Uterus (tissue), 2 donors: ENCODE data around the gene WDR27.

Source experiments
- POLR2A ChIP-seq, 2 donors: fragments of 450-650 bp; IDR thresholded peaks; one replicate each; pipeline ENCODE4 v1.6.1; 2016; ENCODE audit warnings: antibody characterized with exemption in 2 of 2, mild to moderate bottlenecking in 1 of 2, moderate library complexity in 1 of 2
- TF ChIP-seq, protein P1 (sequence below), 4 experiments: fragments of 200-600 bp in 2 of 4; fragments of 450-650 bp in 2 of 4; sonication (generic) in 2 of 4; IDR thresholded peaks; one replicate each; pipeline ENCODE4 v1.5.1; 2016 to 2019; ENCODE audit warnings: antibody characterized with exemption in 4 of 4, mild to moderate bottlenecking in 2 of 4, moderate library complexity in 1 of 4

DNA sequence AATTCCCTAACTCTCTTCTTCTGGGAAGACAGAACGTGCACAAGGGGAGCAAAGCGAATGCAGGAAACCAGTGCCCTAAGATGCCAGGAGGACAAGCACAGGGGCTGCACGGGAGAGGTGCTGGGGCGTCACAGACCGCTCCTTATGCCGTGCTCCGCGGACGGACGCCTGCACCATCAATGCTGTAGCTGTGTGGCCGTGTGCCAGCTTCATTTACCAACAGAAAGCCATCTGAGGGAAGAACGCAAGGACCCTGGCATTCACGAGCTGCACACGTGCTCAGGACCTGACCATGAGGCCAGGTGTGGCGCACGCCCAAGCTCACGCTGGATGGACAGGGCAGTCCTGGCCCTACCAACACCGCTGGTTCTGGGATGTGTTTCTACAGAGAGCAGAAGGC is 35.4 kb downstream of the WDR27 start:
- TF ChIP-seq, protein P1, sequence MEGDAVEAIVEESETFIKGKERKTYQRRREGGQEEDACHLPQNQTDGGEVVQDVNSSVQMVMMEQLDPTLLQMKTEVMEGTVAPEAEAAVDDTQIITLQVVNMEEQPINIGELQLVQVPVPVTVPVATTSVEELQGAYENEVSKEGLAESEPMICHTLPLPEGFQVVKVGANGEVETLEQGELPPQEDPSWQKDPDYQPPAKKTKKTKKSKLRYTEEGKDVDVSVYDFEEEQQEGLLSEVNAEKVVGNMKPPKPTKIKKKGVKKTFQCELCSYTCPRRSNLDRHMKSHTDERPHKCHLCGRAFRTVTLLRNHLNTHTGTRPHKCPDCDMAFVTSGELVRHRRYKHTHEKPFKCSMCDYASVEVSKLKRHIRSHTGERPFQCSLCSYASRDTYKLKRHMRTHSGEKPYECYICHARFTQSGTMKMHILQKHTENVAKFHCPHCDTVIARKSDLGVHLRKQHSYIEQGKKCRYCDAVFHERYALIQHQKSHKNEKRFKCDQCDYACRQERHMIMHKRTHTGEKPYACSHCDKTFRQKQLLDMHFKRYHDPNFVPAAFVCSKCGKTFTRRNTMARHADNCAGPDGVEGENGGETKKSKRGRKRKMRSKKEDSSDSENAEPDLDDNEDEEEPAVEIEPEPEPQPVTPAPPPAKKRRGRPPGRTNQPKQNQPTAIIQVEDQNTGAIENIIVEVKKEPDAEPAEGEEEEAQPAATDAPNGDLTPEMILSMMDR (IDR thresholded peaks at IDR 0.05) = no peak
- no peak for TF ChIP-seq POLR2A (IDR thresholded peaks at IDR 0.05)
